ENCODE results near the gene KLHL22.

DNA sequence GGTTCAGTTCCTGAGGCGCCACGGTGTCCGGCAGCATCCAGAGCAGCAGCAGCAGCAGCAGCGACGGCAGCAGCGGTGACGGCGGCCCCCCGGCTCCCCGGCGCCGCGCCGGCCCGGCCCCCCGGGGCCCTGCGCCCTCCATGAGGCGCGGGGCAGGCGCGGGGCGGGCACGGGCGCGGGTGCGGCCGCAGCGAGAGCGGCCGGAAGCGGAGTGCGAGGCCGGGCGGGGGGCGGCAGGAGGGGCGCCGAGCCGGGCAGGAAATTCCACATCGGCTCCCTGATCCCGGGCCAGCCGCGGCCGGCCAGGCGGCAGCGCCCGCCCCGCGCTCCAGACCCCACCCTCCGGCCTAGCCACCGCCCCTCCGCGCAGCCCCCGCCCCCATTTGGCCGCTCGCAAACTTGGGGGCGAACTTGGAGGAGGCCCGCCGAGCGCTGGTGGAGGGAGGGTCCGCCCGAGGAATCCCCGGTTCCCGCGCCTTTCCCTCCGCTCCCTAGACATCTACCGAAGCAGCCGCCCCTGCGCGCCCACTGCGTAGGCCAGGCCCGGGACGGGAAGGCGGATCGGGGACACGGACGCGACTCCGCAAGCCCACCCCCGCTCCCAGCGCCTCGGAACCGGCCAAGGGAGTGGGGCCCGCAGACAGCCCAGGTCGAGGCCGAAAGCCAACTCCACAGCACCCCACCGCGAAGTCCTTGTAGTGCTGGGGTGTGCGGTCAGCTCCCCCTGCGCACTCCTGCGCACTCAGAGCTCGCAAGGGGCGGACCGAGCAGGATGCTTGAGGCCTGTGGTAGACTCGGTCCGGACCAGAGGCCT is 57.8 kb downstream of the KLHL22 start, which contains the start of gene SCARF2:
- no peak for TF ChIP-seq EZH2 (IDR thresholded peaks at IDR 0.05)
- no peak for TF ChIP-seq FOXP2 (optimal IDR thresholded peaks at IDR 0.05; ENCODE audit: control extremely low read depth, extremely low read length, insufficient read depth)
